A549 (cell line): Measurements from ENCODE around the gene MAGEC1. TPM values are rescaled to one million over a fixed set of nuclear protein-coding genes. Genes with fewer than 3 reads are reported as not detected.
A peak's percentile ranks its signal among the peaks of the same experiment; 100 is the strongest.

Experiments
- ATAC-seq, 2 experiments: fragments of 200-7000 bp in 1 of 2; fragments of >200 bp in 1 of 2; cut with Nextera tagmentation in 1 of 2; cut with Tn5 transposase in 1 of 2; 3 replicates each; pipeline versions ENCODE4 v1.8.0 to v1.9.1; 2018 to 2020; ENCODE audit warnings: mild to moderate bottlenecking in 1 of 2, moderate library complexity in 1 of 2
- CTCF ChIA-PET: fragments of 300-600 bp; sonication (Branson Sonifier 250); formaldehyde crosslinking; extraction: SDS; loops from one replicate; lab custom pipeline; 2021; ENCODE audit warnings: antibody characterized with exemption, inconsistent platforms; lab: Yijun Ruan, JAX
- POLR2A ChIA-PET: fragments of 350-600 bp; formaldehyde crosslinking; extraction: SDS; loops from one replicate; lab custom pipeline; 2021; ENCODE audit warnings: antibody characterized with exemption, inconsistent platforms; lab: Yijun Ruan, JAX
- DNase-seq, 2 experiments: peaks; one replicate each; pipeline versions ENCODE4 v3.0.0 to v3.0.0-alpha.2; 2011 to 2016; ENCODE audit warnings: low read depth in 1 of 2, low spot score in 1 of 2
- FAIRE-seq: peaks from 2 replicates; lab custom pipeline; 2011; peaks lifted over from hg19 to GRCh38; lab: Jason Lieb, UNC
- H3K27ac ChIP-seq, 2 experiments: fragments of >200 bp; sonication (Bioruptor Twin); formaldehyde crosslinking; 3 replicates each; pipeline ENCODE4 v1.5.1; 2016 to 2017
- H3K4me1 ChIP-seq: fragments of >200 bp; sonication (Bioruptor Twin); formaldehyde crosslinking; 3 replicates; pipeline ENCODE4 v1.6.1; 2016
- H3K4me2 ChIP-seq: fragments of >200 bp; sonication (Bioruptor Twin); formaldehyde crosslinking; 3 replicates; pipeline ENCODE4 v1.6.1; 2016
- H3K4me3 ChIP-seq: fragments of >200 bp; sonication (Bioruptor Twin); formaldehyde crosslinking; 3 replicates; pipeline ENCODE4 v1.5.1; 2016
- H3K9me3 ChIP-seq: fragments of >200 bp; sonication (Bioruptor Twin); formaldehyde crosslinking; 3 replicates; pipeline ENCODE4 v1.6.1; 2016
- CBX8 ChIP-seq: fragments of 200-600 bp; sonication (generic); IDR thresholded peaks from 2 replicates; pipeline ENCODE4 v1.6.1; 2016
- CEBPB ChIP-seq, 2 experiments: fragments of >200 bp in 1 of 2; sonication (Bioruptor Twin) in 1 of 2; formaldehyde crosslinking in 1 of 2; IDR thresholded peaks; 2 replicates each; pipeline ENCODE4 v1.6.1; 2012 to 2016
- EHF ChIP-seq: fragments of 250-450 bp; sonication (Bioruptor Pico); IDR thresholded peaks from 2 replicates; pipeline ENCODE4 v1.5.0; 2020; ENCODE audit warnings: mild to moderate bottlenecking
- EHMT2 ChIP-seq: fragments of 200-600 bp; sonication (generic); IDR thresholded peaks from 2 replicates; pipeline ENCODE4 v1.6.1; 2016; ENCODE audit warnings: antibody characterized with exemption, low read depth, mild to moderate bottlenecking, moderate library complexity
- EP300 ChIP-seq, 2 experiments: fragments of >200 bp; sonication (Bioruptor Twin); formaldehyde crosslinking; IDR thresholded peaks; 2 replicates in 1 of 2; 3 replicates in 1 of 2; pipeline ENCODE4 v1.6.1; 2016 to 2017
- ESRRA ChIP-seq: fragments of 150-350 bp; IDR thresholded peaks from 2 replicates; pipeline ENCODE4 v1.6.1; 2014; ENCODE audit warnings: mild to moderate bottlenecking, low read length, borderline replicate concordance
- FOXS1 ChIP-seq: fragments of 250-450 bp; sonication (Bioruptor Pico); IDR thresholded peaks from 2 replicates; pipeline ENCODE4 v1.5.0; 2020; ENCODE audit warnings: mild to moderate bottlenecking, moderate library complexity
- HEYL ChIP-seq: fragments of 250-450 bp; sonication (Bioruptor Pico); IDR thresholded peaks from 2 replicates; pipeline ENCODE4 v1.8.0; 2021; ENCODE audit warnings: mild to moderate bottlenecking, moderate library complexity
- HOXA7 ChIP-seq: fragments of 250-450 bp; sonication (Bioruptor Pico); IDR thresholded peaks from 2 replicates; pipeline ENCODE4 v1.5.0; 2020; ENCODE audit warnings: mild to moderate bottlenecking, moderate library complexity
- HOXB13 ChIP-seq: fragments of 250-450 bp; sonication (Bioruptor Pico); IDR thresholded peaks from 2 replicates; pipeline ENCODE4 v1.5.0; 2020; ENCODE audit warnings: low read depth, mild to moderate bottlenecking, moderate library complexity
- JUNB ChIP-seq: fragments of >200 bp; sonication (Bioruptor Twin); formaldehyde crosslinking; IDR thresholded peaks from 2 replicates; pipeline ENCODE4 v1.6.1; 2016
- KDM1A ChIP-seq: fragments of 200-600 bp; sonication (generic); IDR thresholded peaks from 2 replicates; pipeline ENCODE4 v1.6.1; 2016; ENCODE audit warnings: low read depth, mild to moderate bottlenecking
- NFE2L2 ChIP-seq: fragments of 150-350 bp; conservative IDR thresholded peaks from 2 replicates; pipeline ENCODE4 v1.6.1; 2014; ENCODE audit warnings: low read length
- RCOR1 ChIP-seq: fragments of 150-350 bp; IDR thresholded peaks from 2 replicates; pipeline ENCODE4 v1.6.1; 2014; ENCODE audit warnings: antibody characterized with exemption, low read length, low read depth
- SMC3 ChIP-seq: fragments of >200 bp; sonication (Bioruptor Twin); formaldehyde crosslinking; IDR thresholded peaks from 3 replicates; pipeline ENCODE4 v1.6.1; 2018; ENCODE audit warnings: inconsistent platforms
- TFCP2L1 ChIP-seq: fragments of 250-450 bp; sonication (Bioruptor Pico); IDR thresholded peaks from 2 replicates; pipeline ENCODE4 v1.5.0; 2021; ENCODE audit warnings: mild to moderate bottlenecking
- TP53 ChIP-seq: fragments of 250-450 bp; sonication (Bioruptor Pico); IDR thresholded peaks from 2 replicates; pipeline ENCODE4 v1.5.0; 2021; ENCODE audit warnings: mild to moderate bottlenecking, moderate library complexity
- ZNF302 ChIP-seq: fragments of 250-450 bp; sonication (Bioruptor Pico); IDR thresholded peaks from 2 replicates; pipeline ENCODE4 v1.9.0; 2021; ENCODE audit warnings: inconsistent platforms, mild to moderate bottlenecking, moderate library complexity
- ZSCAN20 ChIP-seq: fragments of 250-450 bp; sonication (Bioruptor Pico); IDR thresholded peaks from 2 replicates; pipeline ENCODE4 v1.8.0; 2022; ENCODE audit warnings: mild to moderate bottlenecking, moderate library complexity
- WGBS: methylation state at CpG from one replicate; pipeline ENCODE4 v1.1.6; 2017; ENCODE audit errors: missing lambda C conversion rate; 5-methylcytosine and 5-hydroxymethylcytosine counted together
- polyA plus RNA-seq, 4 experiments: library from polyadenylated mRNA; depleted of rRNA in 3 of 4; stranded (reverse); fragments of >200 nt; fragmentation: RNase III in 1 of 4; extraction: RNeasy Plus Mini Kit Qiagen cat#74134 plus additional on column Dnase treatment in 1 of 4; gene quantifications; 2 replicates in 3 of 4; 3 replicates in 1 of 4; pipeline ENCODE4 v1.2.3, GENCODE V29; 2011 to 2017
- TF ChIP-seq, protein P1 (sequence below): IDR thresholded peaks from 2 replicates; pipeline ENCODE4 v1.6.1; 2012
- TF ChIP-seq, protein P2 (sequence below): fragments of >200 bp; sonication (Bioruptor Twin); formaldehyde crosslinking; IDR thresholded peaks from 3 replicates; pipeline ENCODE4 v1.6.1; 2016
- TF ChIP-seq, protein P3 (sequence below): fragments of 250-450 bp; sonication (Bioruptor Pico); IDR thresholded peaks from 2 replicates; pipeline ENCODE4 v1.5.0; 2020; ENCODE audit warnings: low read depth, mild to moderate bottlenecking, moderate library complexity
- TF ChIP-seq, protein P4 (sequence below): IDR thresholded peaks from 2 replicates; pipeline ENCODE4 v1.6.1; 2012; ENCODE audit warnings: low read depth, borderline replicate concordance
- TF ChIP-seq, protein P5 (sequence below): fragments of 150-350 bp; IDR thresholded peaks from 2 replicates; pipeline ENCODE4 v1.6.1; 2014; ENCODE audit warnings: low read depth, mild to moderate bottlenecking, low read length

Gene MAGEC1
- polyA plus RNA-seq, 2 of the 4 experiments (the other 2 are of a cell fraction), result not detected

DNA sequence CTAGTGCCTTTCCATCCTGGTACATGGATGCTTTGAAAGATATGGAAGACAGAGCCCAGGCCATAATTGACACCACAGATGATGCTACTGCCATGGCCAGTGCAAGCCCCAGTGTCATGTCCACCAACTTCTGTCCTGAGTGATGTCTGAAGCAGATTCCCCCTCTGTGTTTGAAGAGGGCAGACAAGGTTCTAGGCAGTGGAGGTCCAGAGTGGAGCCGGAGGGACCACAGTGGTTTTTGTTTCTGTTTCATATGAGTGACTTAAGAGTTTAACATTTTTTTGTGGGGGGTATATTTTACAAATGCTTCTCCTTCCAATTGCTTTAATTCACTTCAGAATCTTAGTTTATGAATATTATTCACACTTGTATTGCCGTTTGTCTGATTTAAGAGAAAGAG is 6.0 kb upstream of the MAGEC1 start:
- H3K4me3 ChIP-seq, result no peak overlapping the region
- no peaks in the 10 kb centered on the region for H3K9me3 ChIP-seq
- no peak overlapping the region for H3K4me2 ChIP-seq
- FAIRE-seq, result no peak
- H3K4me1 ChIP-seq, result no peaks in the 10 kb centered on the region
- TF ChIP-seq FOXS1 (CRISPR knock-in tag), result no peak
- TF ChIP-seq HOXB13 (CRISPR knock-in tag), result no peak
- no peak for TF ChIP-seq NFE2L2
- no peak for TF ChIP-seq RCOR1
- TF ChIP-seq KDM1A, result no peak
- no peak for TF ChIP-seq EP300 (IDR thresholded peaks at IDR 0.05)
- no peak for TF ChIP-seq EHMT2
- TF ChIP-seq HEYL, result no peak
- no peak for TF ChIP-seq CBX8
- TF ChIP-seq EHF (CRISPR knock-in tag), result no peak
- no peak for TF ChIP-seq ESRRA
- no peak for TF ChIP-seq HOXA7 (CRISPR knock-in tag)
- TF ChIP-seq, protein P1, sequence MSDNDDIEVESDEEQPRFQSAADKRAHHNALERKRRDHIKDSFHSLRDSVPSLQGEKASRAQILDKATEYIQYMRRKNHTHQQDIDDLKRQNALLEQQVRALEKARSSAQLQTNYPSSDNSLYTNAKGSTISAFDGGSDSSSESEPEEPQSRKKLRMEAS, result no peak
- TF ChIP-seq CEBPB (IDR thresholded peaks at IDR 0.05), result no peak
- TF ChIP-seq ZSCAN20, result no peak
- TF ChIP-seq, protein P2, sequence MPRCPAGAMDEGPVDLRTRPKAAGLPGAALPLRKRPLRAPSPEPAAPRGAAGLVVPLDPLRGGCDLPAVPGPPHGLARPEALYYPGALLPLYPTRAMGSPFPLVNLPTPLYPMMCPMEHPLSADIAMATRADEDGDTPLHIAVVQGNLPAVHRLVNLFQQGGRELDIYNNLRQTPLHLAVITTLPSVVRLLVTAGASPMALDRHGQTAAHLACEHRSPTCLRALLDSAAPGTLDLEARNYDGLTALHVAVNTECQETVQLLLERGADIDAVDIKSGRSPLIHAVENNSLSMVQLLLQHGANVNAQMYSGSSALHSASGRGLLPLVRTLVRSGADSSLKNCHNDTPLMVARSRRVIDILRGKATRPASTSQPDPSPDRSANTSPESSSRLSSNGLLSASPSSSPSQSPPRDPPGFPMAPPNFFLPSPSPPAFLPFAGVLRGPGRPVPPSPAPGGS, result no peak
- TF ChIP-seq SMC3, result no peak
- no peak for TF ChIP-seq TP53 (CRISPR knock-in tag)
- TF ChIP-seq, protein P3, sequence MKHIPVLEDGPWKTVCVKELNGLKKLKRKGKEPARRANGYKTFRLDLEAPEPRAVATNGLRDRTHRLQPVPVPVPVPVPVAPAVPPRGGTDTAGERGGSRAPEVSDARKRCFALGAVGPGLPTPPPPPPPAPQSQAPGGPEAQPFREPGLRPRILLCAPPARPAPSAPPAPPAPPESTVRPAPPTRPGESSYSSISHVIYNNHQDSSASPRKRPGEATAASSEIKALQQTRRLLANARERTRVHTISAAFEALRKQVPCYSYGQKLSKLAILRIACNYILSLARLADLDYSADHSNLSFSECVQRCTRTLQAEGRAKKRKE (CRISPR knock-in tag), result no peak
- no peak for TF ChIP-seq JUNB
- TF ChIP-seq, all 56 proteins: peak for 0
- CTCF ChIA-PET, result no interaction called here
- no peak overlapping the region for H3K27ac ChIP-seq
- 63% methylated on average over 2 of the region's 2 CpGs for WGBS
- no peak for ATAC-seq
- DNase-seq, result no peak
- POLR2A ChIA-PET, result no interaction called here

DNA sequence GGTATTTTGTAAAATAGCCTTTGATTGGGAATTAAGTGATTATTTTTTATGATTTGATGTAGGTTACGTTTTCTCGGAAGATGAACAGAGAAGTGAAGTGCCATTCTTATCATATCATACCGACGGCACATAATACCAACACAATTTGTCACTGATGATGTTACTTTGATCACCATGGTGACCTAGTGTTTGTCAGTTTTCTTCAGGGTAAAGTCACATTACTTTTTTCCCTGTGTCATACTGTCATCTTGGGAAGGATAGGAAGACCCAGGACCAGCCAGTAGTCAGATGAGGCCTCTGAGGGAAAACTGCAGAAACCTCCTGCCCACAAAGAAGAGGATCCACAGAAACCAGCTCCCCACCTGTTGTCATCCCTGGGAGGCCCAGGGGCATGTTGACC is 1.3 kb upstream of the MAGEC1 start:
- Histone ChIP-seq H3K4me2 (no peak overlapping the region), H3K9me3 (peaks cover 4% of the 10 kb centered on the region; the same call in 1 of the 3 replicates), H3K4me3 (no peak overlapping the region), H3K27ac (no peak overlapping the region), H3K4me1 (no peaks in the 10 kb centered on the region)
- no peak for ATAC-seq
- FAIRE-seq, result peak; percentile 23
- TF ChIP-seq, protein P4, sequence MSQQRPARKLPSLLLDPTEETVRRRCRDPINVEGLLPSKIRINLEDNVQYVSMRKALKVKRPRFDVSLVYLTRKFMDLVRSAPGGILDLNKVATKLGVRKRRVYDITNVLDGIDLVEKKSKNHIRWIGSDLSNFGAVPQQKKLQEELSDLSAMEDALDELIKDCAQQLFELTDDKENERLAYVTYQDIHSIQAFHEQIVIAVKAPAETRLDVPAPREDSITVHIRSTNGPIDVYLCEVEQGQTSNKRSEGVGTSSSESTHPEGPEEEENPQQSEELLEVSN, result no peak
- TF ChIP-seq HEYL (no peak), ZNF302 (no peak), EP300 (IDR thresholded peaks at IDR 0.05) (no peak), TFCP2L1 (CRISPR knock-in tag) (no peak)
- TF ChIP-seq, protein P5, sequence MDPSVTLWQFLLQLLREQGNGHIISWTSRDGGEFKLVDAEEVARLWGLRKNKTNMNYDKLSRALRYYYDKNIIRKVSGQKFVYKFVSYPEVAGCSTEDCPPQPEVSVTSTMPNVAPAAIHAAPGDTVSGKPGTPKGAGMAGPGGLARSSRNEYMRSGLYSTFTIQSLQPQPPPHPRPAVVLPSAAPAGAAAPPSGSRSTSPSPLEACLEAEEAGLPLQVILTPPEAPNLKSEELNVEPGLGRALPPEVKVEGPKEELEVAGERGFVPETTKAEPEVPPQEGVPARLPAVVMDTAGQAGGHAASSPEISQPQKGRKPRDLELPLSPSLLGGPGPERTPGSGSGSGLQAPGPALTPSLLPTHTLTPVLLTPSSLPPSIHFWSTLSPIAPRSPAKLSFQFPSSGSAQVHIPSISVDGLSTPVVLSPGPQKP, result no peak
- POLR2A ChIA-PET, result no interaction called here
- 85% methylated on average over 4 of the region's 4 CpGs for WGBS
- DNase-seq, result no peak
- CTCF ChIA-PET, result no interaction called here
